HepG2 (cell line): ENCODE data around the gene C2orf42. TPM values are rescaled to one million over a fixed set of nuclear protein-coding genes. Genes with fewer than 3 reads are reported as not detected.

ENCODE experiments used
- ATAC-seq: fragments of 200-7000 bp; cut with Tn5 transposase; 3 replicates; pipeline ENCODE4 v1.9.1; 2020; ENCODE audit warnings: mild to moderate bottlenecking, moderate library complexity
- BruUV-seq: library from RNA; stranded (reverse); fragments of 400-500 nt; replicated peaks from 2 replicates; lab custom pipeline; 2021; lab: Mats Ljungman, UMichigan
- CTCF ChIA-PET: fragments of 300-600 bp; formaldehyde crosslinking; extraction: SDS; loops from one replicate; lab custom pipeline; 2021; ENCODE audit warnings: low total read pairs, inconsistent platforms, low intra/inter-chr PET ratio; lab: Yijun Ruan, JAX
- POLR2A ChIA-PET: fragments of 350-600 bp; sonication (Branson Sonifier 250); formaldehyde crosslinking; loops from one replicate; lab custom pipeline; 2020; ENCODE audit warnings: antibody characterized with exemption, inconsistent platforms; lab: Yijun Ruan, JAX
- DNase-seq: peaks from one replicate; pipeline ENCODE4 v3.0.0-alpha.2; 2015; ENCODE audit warnings: low spot score
- FAIRE-seq: peaks from 3 replicates; lab custom pipeline; 2011; peaks lifted over from hg19 to GRCh38; lab: Jason Lieb, UNC
- H2AFZ ChIP-seq: one replicate; pipeline ENCODE4 v1.6.1; 2011; ENCODE audit warnings: low read length, inconsistent platforms
- H3K27ac ChIP-seq: fragments of 300-600 bp; 3 replicates; pipeline ENCODE4 v1.8.0; 2011; ENCODE audit warnings: mixed run types, mild to moderate bottlenecking, mixed read lengths, low read length, inconsistent platforms; ENCODE audit not compliant: insufficient read depth; ENCODE audit errors: extremely low read length
- H3K27me3 ChIP-seq, 2 experiments: fragments of 200-600 bp in 1 of 2; 2 replicates in 1 of 2; 3 replicates in 1 of 2; pipeline versions ENCODE4 v1.6.0 to v1.8.0; 2011; ENCODE audit warnings: low read length in 2 of 2, mild to moderate bottlenecking in 2 of 2, moderate library complexity in 2 of 2, inconsistent platforms in 1 of 2; ENCODE audit not compliant: insufficient read depth in 2 of 2, control insufficient read depth in 1 of 2
- H3K36me3 ChIP-seq, 2 experiments: fragments of 200-600 bp in 1 of 2; replicated peaks in 1 of 2; 2 replicates in 1 of 2; 3 replicates in 1 of 2; pipeline versions ENCODE4 v1.5.1 to v1.8.0; 2011; ENCODE audit warnings: low read length in 2 of 2, inconsistent platforms in 1 of 2; ENCODE audit not compliant: insufficient read depth in 2 of 2, control insufficient read depth in 1 of 2
- H3K4me1 ChIP-seq: 2 replicates; pipeline ENCODE4 v1.5.1; 2012; ENCODE audit warnings: low read length, inconsistent platforms; ENCODE audit not compliant: insufficient read depth
- H3K4me2 ChIP-seq: 2 replicates; pipeline ENCODE4 v1.6.0; 2011; ENCODE audit warnings: low read depth, low read length, inconsistent platforms
- H3K4me3 ChIP-seq, 3 experiments: fragments of 200-600 bp in 1 of 3; sonication (generic), shearing (Covaris generic) in 1 of 3; replicated peaks in 1 of 3; 2 replicates each; pipeline ENCODE4 v1.5.1; 2011 to 2016; ENCODE audit warnings: low read length in 3 of 3, inconsistent platforms in 2 of 3, low read depth in 2 of 3, mild to moderate bottlenecking in 2 of 3, control low read depth in 1 of 3, mixed read lengths in 1 of 3; ENCODE audit not compliant: insufficient read depth in 1 of 3
- H3K79me2 ChIP-seq: one replicate; pipeline ENCODE4 v1.6.1; 2011; ENCODE audit warnings: low read length, inconsistent platforms; ENCODE audit not compliant: insufficient read depth
- H3K9ac ChIP-seq: 2 replicates; pipeline ENCODE4 v1.6.0; 2011; ENCODE audit warnings: mild to moderate bottlenecking, low read depth, low read length, inconsistent platforms; ENCODE audit not compliant: insufficient read depth
- H3K9me3 ChIP-seq: 2 replicates; pipeline ENCODE4 v1.5.1; 2012; ENCODE audit warnings: mild to moderate bottlenecking, low read length
- H4K20me1 ChIP-seq: 2 replicates; pipeline ENCODE4 v1.6.0; 2011; ENCODE audit warnings: inconsistent platforms, mild to moderate bottlenecking, low read length, moderate library complexity; ENCODE audit not compliant: insufficient read depth
- JUNB ChIP-seq: sonication (generic); formaldehyde crosslinking; IDR thresholded peaks from 2 replicates; pipeline ENCODE4 v1.8.0; 2022; ENCODE audit warnings: missing genetic modification reagents, mild to moderate bottlenecking, borderline replicate concordance
- KMT2A ChIP-seq: sonication (generic); formaldehyde crosslinking; IDR thresholded peaks from 2 replicates; pipeline ENCODE4 v1.4.0; 2020; ENCODE audit warnings: missing genetic modification reagents
- MAFF ChIP-seq: IDR thresholded peaks from 2 replicates; pipeline ENCODE4 v1.6.1; 2011; ENCODE audit warnings: low read depth, low read length, improper control_type of control experiment
- NFATC3 ChIP-seq: sonication (generic); formaldehyde crosslinking; IDR thresholded peaks from 2 replicates; pipeline ENCODE4 v1.5.1; 2020; ENCODE audit warnings: mild to moderate bottlenecking, missing genetic modification reagents
- SIX4 ChIP-seq: sonication (generic); formaldehyde crosslinking; IDR thresholded peaks from 2 replicates; pipeline ENCODE4 v1.4.0; 2020; ENCODE audit warnings: missing genetic modification reagents
- ZFAT ChIP-seq: sonication (generic); formaldehyde crosslinking; conservative IDR thresholded peaks from 2 replicates; pipeline ENCODE4 v1.8.1; 2023; ENCODE audit warnings: missing genetic modification reagents, inconsistent platforms
- ZFP90 ChIP-seq: sonication (generic); formaldehyde crosslinking; IDR thresholded peaks from 2 replicates; pipeline ENCODE4 v1.8.0; 2022; ENCODE audit warnings: missing genetic modification reagents, mild to moderate bottlenecking, inconsistent platforms, borderline replicate concordance
- ZMYM2 ChIP-seq: sonication (generic); formaldehyde crosslinking; IDR thresholded peaks from 2 replicates; pipeline ENCODE4 v1.8.0; 2022; ENCODE audit warnings: mild to moderate bottlenecking, missing genetic modification reagents
- ZMYM3 ChIP-seq: sonication (generic); formaldehyde crosslinking; IDR thresholded peaks from 2 replicates; pipeline ENCODE4 v1.5.1; 2020; ENCODE audit warnings: mild to moderate bottlenecking, missing genetic modification reagents
- ZNF251 ChIP-seq: sonication (generic); formaldehyde crosslinking; IDR thresholded peaks from 2 replicates; pipeline ENCODE4 v1.9.0; 2021; ENCODE audit warnings: mild to moderate bottlenecking, missing genetic modification reagents
- ZNF460 ChIP-seq: sonication (generic); formaldehyde crosslinking; IDR thresholded peaks from 2 replicates; pipeline ENCODE4 v1.5.1; 2020; ENCODE audit warnings: missing genetic modification reagents, mild to moderate bottlenecking, borderline replicate concordance
- ZNF510 ChIP-seq: sonication (generic); formaldehyde crosslinking; IDR thresholded peaks from 2 replicates; pipeline ENCODE4 v1.4.0; 2020; ENCODE audit warnings: low read depth, mild to moderate bottlenecking, missing genetic modification reagents
- ZNF546 ChIP-seq: sonication (generic); formaldehyde crosslinking; conservative IDR thresholded peaks from 2 replicates; pipeline ENCODE4 v1.8.1; 2023; ENCODE audit warnings: mild to moderate bottlenecking, missing genetic modification reagents
- ZNF569 ChIP-seq: sonication (generic); formaldehyde crosslinking; IDR thresholded peaks from 2 replicates; pipeline ENCODE4 v1.5.0; 2020; ENCODE audit warnings: mild to moderate bottlenecking, missing genetic modification reagents, moderate library complexity, borderline replicate concordance
- ZNF619 ChIP-seq: sonication (generic); formaldehyde crosslinking; IDR thresholded peaks from 2 replicates; pipeline ENCODE4 v1.4.0; 2020; ENCODE audit warnings: mild to moderate bottlenecking, missing genetic modification reagents
- ZNF839 ChIP-seq: sonication (generic); formaldehyde crosslinking; IDR thresholded peaks from 2 replicates; pipeline ENCODE4 v1.4.0; 2020; ENCODE audit warnings: missing genetic modification reagents, mild to moderate bottlenecking, borderline replicate concordance
- ZNF879 ChIP-seq: sonication (generic); formaldehyde crosslinking; IDR thresholded peaks from 2 replicates; pipeline ENCODE4 v1.8.1; 2023; ENCODE audit warnings: missing genetic modification reagents
- WGBS: methylation state at CpG from one replicate; pipeline ENCODE4 v1.1.6; 2017; ENCODE audit warnings: low lambda C conversion rate; 5-methylcytosine and 5-hydroxymethylcytosine counted together
- in situ Hi-C: cut with HindIII; loops from 2 replicates; pipeline ENCODE4 v1.10.0; 2017; ENCODE audit warnings: low pct_unique_long_range_greater_than_20kb; ENCODE audit not compliant: extremely low pct_ligation_motif_present
- intact Hi-C: fragments of 100-400 bp; cut with micrococcal nuclease; formaldehyde crosslinking; loops from one replicate; pipeline ENCODE4 v1.10.0; 2022; ENCODE audit not compliant: unreplicated experiment
- polyA plus RNA-seq, 8 experiments: library from polyadenylated mRNA; depleted of rRNA in 3 of 8; stranded (reverse) in 7 of 8; unstranded in 1 of 8; fragments of >200 nt; fragmentation: Illumina TruSeq in 4 of 8; extraction: Trizol in 4 of 8; gene quantifications; 2 replicates each; pipeline versions ENCODE4 v1.2.1 to v1.2.3, GENCODE V29; 2011 to 2016; ENCODE audit warnings: low read depth in 4 of 8, missing spikeins in 1 of 8, mixed read lengths in 1 of 8; ENCODE audit not compliant: insufficient read depth in 1 of 8
- total RNA-seq, 5 experiments: library from RNA; depleted of rRNA; stranded (reverse); fragments of >200 nt; fragmentation: Illumina TruSeq; extraction: Trizol; gene quantifications; 2 replicates each; pipeline ENCODE4 v1.2.3, GENCODE V29; 2016; ENCODE audit warnings: low read depth in 1 of 5
- TF ChIP-seq, protein P1 (sequence below): sonication (generic); formaldehyde crosslinking; IDR thresholded peaks from 2 replicates; pipeline ENCODE4 v1.8.1; 2022; ENCODE audit warnings: low read depth, mild to moderate bottlenecking, missing genetic modification reagents

Gene C2orf42
- total and polyA plus RNA-seq, 2 of the 13 experiments (the other 11 are each of a cell fraction or from before 2014, with no cell fraction given): 9.3 to 9.9 TPM

DNA sequence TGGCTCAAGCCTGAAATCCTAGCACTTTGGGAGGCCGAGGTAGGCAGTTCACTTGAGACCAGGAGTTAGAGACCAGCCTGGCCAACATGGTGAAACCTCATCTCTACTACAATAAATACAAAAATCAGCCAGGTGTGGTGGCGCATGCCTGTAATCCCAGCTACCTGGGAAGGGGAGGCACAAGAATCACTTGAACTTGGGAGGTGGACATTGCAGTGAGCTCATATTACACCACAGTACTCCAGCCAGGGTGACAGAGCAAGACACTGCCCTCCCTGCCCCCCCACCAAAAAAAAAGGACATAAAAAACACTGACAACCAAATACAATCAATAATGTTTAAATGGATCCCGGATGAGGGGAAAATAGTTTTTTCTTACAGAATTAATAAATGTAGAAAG, 49.8 kb upstream of the C2orf42 start:
- CTCF ChIA-PET: no interaction called here
- FAIRE-seq (no peak), ATAC-seq (no peak)
- Histone ChIP-seq H3K79me2 (peaks cover 96% of the 10 kb centered on the region), H3K4me2 (peak overlapping the region; percentile 6; the same call in 1 of the 2 replicates), H2AFZ (no peak overlapping the region), H4K20me1 (peaks cover 81% of the 10 kb centered on the region), H3K4me1 (peaks cover 56% of the 10 kb centered on the region), H3K9me3 (no peaks in the 10 kb centered on the region), H3K9ac (no peak overlapping the region)
- BruUV-seq: no TSS peak
- in situ Hi-C loops: no loop called here
- WGBS: 93% methylated on average over 3 of the region's 3 CpGs
- POLR2A ChIA-PET: interaction anchor here (0.9 to 2.4 kb wide), 4 partner anchors 17 to 326 kb away, joined by 3 to 7 read pairs (median 4); partner anchors contain the start of genes C2orf42, MXD1 and PCYOX1
- TF ChIP-seq ZNF460 (CRISPR knock-in tag): peak; percentile 73; the same call in 1 of the 2 replicates
- no peak for TF ChIP-seq KMT2A (CRISPR knock-in tag)
- TF ChIP-seq MAFF: no peak
- TF ChIP-seq ZMYM3 (CRISPR knock-in tag): 0 out of 2 replicates have a peak, but pooled peaks have one; percentile 21
- 0 out of 2 replicates have a peak, but pooled peaks have one; percentile 29 for TF ChIP-seq SIX4
- TF ChIP-seq ZNF546 (CRISPR knock-in tag): no peak
- TF ChIP-seq ZNF251 (CRISPR knock-in tag): no peak
- TF ChIP-seq ZNF879: no peak
- no peak for TF ChIP-seq NFATC3 (CRISPR knock-in tag)
- no peak for TF ChIP-seq ZNF510 (CRISPR knock-in tag)
- TF ChIP-seq, all 625 proteins: peak for 3
- intact Hi-C loops: no loop called here
- H3K4me3 ChIP-seq: no peak overlapping the region
- H3K27me3 ChIP-seq: no peaks in the 10 kb centered on the region
- DNase-seq: no peak
- peaks cover 15 to 57% of the 10 kb centered on the region in 2 experiments for H3K36me3 ChIP-seq
- no peak overlapping the region for H3K27ac ChIP-seq

- Histone ChIP-seq H3K36me3 (peaks cover 21 to 81% of the 10 kb centered on the region in 2 experiments), H3K27me3 (no peaks in the 10 kb centered on the region), H3K4me3 (no peak overlapping the region), H3K4me2 (no peak overlapping the region), H2AFZ (no peak overlapping the region), H3K9me3 (no peaks in the 10 kb centered on the region), H3K4me1 (no peaks in the 10 kb centered on the region), H4K20me1 (peaks cover 26% of the 10 kb centered on the region), H3K27ac (no peak overlapping the region), H3K9ac (no peak overlapping the region), H3K79me2 (peaks cover 40% of the 10 kb centered on the region)
- TSS peak; percentile 23 for BruUV-seq
- no peak for FAIRE-seq
- no peak for TF ChIP-seq ZFP90 (CRISPR knock-in tag)
- no peak for TF ChIP-seq ZNF569
- no peak for TF ChIP-seq ZNF839
- TF ChIP-seq ZMYM2: no peak
- TF ChIP-seq JUNB (CRISPR knock-in tag): no peak
- TF ChIP-seq ZNF619 (CRISPR knock-in tag): no peak
- TF ChIP-seq, protein P1, sequence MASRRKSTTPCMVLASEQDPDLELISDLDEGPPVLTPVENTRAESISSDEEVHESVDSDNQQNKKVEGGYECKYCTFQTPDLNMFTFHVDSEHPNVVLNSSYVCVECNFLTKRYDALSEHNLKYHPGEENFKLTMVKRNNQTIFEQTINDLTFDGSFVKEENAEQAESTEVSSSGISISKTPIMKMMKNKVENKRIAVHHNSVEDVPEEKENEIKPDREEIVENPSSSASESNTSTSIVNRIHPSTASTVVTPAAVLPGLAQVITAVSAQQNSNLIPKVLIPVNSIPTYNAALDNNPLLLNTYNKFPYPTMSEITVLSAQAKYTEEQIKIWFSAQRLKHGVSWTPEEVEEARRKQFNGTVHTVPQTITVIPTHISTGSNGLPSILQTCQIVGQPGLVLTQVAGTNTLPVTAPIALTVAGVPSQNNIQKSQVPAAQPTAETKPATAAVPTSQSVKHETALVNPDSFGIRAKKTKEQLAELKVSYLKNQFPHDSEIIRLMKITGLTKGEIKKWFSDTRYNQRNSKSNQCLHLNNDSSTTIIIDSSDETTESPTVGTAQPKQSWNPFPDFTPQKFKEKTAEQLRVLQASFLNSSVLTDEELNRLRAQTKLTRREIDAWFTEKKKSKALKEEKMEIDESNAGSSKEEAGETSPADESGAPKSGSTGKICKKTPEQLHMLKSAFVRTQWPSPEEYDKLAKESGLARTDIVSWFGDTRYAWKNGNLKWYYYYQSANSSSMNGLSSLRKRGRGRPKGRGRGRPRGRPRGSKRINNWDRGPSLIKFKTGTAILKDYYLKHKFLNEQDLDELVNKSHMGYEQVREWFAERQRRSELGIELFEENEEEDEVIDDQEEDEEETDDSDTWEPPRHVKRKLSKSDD: no peak
- no peak for TF ChIP-seq ZFAT
- intact Hi-C loops: no loop called here
- in situ Hi-C loops: no loop called here
- ChIA-PET CTCF (no interaction called here), POLR2A (no interaction called here)
- no peak for ATAC-seq
- no peak for DNase-seq
- WGBS: 89% methylated on average over 3 of the region's 3 CpGs
Observed at GRCh38 chr2:70233926-70234325, 43.1 kb upstream of the C2orf42 start.
